Stimulated activated naive CD8-positive, alpha-beta T cell treated with anti-CD3 and anti-CD28 coated beads, Interleukin-15, amount 100 ng/mL, for 72 hours (primary cell): Measurements from ENCODE around the gene CPOX.
"Not testable (repeated sequence)": the region's sequence is repeated elsewhere in the genome, so short reads cannot be mapped to it uniquely, and the experiment has no call there.

Experiments
- ATAC-seq: fragments of 150-1000 bp; cut with Tn5 transposase; 2 replicates; pipeline ENCODE4 v1.10.0; 2021; ENCODE audit warnings: mild to moderate bottlenecking, moderate library complexity
- DNase-seq, 2 donors: peaks; one replicate each; pipeline ENCODE4 v3.0.0; 2021 to 2022
- H3K27ac Mint-ChIP-seq, 2 donors: one replicate each; pipeline ENCODE4 v1.8.0; 2022; ENCODE audit warnings: mild to moderate bottlenecking in 2 of 2, mixed read lengths in 2 of 2, moderate library complexity in 2 of 2
- H3K27me3 Mint-ChIP-seq: one replicate; pipeline ENCODE4 v1.8.0; 2022; ENCODE audit warnings: mixed read lengths
- H3K4me1 Mint-ChIP-seq: one replicate; pipeline ENCODE4 v1.8.0; 2022; ENCODE audit warnings: mild to moderate bottlenecking, mixed read lengths
- H3K4me3 Mint-ChIP-seq, 2 donors: one replicate each; pipeline ENCODE4 v1.8.0; 2022; ENCODE audit warnings: mild to moderate bottlenecking in 2 of 2, mixed read lengths in 2 of 2, moderate library complexity in 1 of 2
- H3K9me3 Mint-ChIP-seq, 2 donors: one replicate each; pipeline ENCODE4 v1.8.0; 2022; ENCODE audit warnings: mixed read lengths in 2 of 2

Gene CPOX

GRCh38 chr3:98580401-98581386, 12.7 kb downstream of the CPOX start:
- no peak overlapping the region for H3K4me3 Mint-ChIP-seq
- H3K9me3 Mint-ChIP-seq = no peaks in the 10 kb centered on the region
- ATAC-seq (no peak), DNase-seq (no peak)
- no peak overlapping the region for H3K27ac Mint-ChIP-seq
- peaks cover 53% of the 10 kb centered on the region for H3K4me1 Mint-ChIP-seq
- H3K27me3 Mint-ChIP-seq = no peaks in the 10 kb centered on the region

GRCh38 chr3:98577178-98577895, 16.1 kb downstream of the CPOX start:
- DNase-seq = no peak
- no peaks in the 10 kb centered on the region for H3K9me3 Mint-ChIP-seq
- peaks cover 48% of the 10 kb centered on the region for H3K4me1 Mint-ChIP-seq
- no peaks in the 10 kb centered on the region for H3K27me3 Mint-ChIP-seq
- ATAC-seq = no peak
- no peak overlapping the region for H3K27ac Mint-ChIP-seq
- no peak overlapping the region for H3K4me3 Mint-ChIP-seq

GRCh38 chr3:98574132-98574531, 19.3 kb downstream of the CPOX start:
- H3K27ac Mint-ChIP-seq = peak overlapping the region; percentile 50 to 66
- no peaks in the 10 kb centered on the region for H3K27me3 Mint-ChIP-seq
- H3K4me3 Mint-ChIP-seq = no peak overlapping the region
- H3K9me3 Mint-ChIP-seq = no peaks in the 10 kb centered on the region
- DNase-seq (no peak), ATAC-seq (no peak)
- H3K4me1 Mint-ChIP-seq = peaks cover 46% of the 10 kb centered on the region

GRCh38 chr3:98573181-98573728, 20.2 kb downstream of the CPOX start:
- Mint-ChIP-seq H3K27ac (peak overlapping the region; percentile 46 to 69), H3K9me3 (no peaks in the 10 kb centered on the region), H3K4me1 (peaks cover 55% of the 10 kb centered on the region), H3K27me3 (no peaks in the 10 kb centered on the region), H3K4me3 (peak overlapping the region; percentile 34 to 58)
- DNase-seq (no peak), ATAC-seq (no peak)

- Mint-ChIP-seq H3K4me3 (peak overlapping the region; percentile 23 to 29), H3K27ac (peak overlapping the region in 1 of 2 donors; percentile 20)
- no peak for DNase-seq
Observed at GRCh38 chr3:98568402-98568801, 25.0 kb downstream of the CPOX start.

GRCh38 chr3:98567666-98568270, 25.6 kb downstream of the CPOX start:
- H3K27ac Mint-ChIP-seq = no peak overlapping the region

More at GRCh38 chr3:98568402-98568801, 25.0 kb downstream of the CPOX start:
- no peak for ATAC-seq
- Mint-ChIP-seq H3K27me3 (no peaks in the 10 kb centered on the region), H3K4me1 (peaks cover 76% of the 10 kb centered on the region), H3K9me3 (no peaks in the 10 kb centered on the region)

GRCh38 chr3:98565843-98566242, 27.6 kb downstream of the CPOX start:
- ATAC-seq = no peak
- Mint-ChIP-seq H3K4me1 (peaks cover 79% of the 10 kb centered on the region), H3K27me3 (no peaks in the 10 kb centered on the region), H3K9me3 (no peaks in the 10 kb centered on the region), H3K4me3 (peak overlapping the region; percentile 17 to 84), H3K27ac (peak overlapping the region; percentile 71 to 99)
- no peak for DNase-seq

More at GRCh38 chr3:98567666-98568270, 25.6 kb downstream of the CPOX start:
- Mint-ChIP-seq H3K4me3 (no peak overlapping the region), H3K27me3 (no peaks in the 10 kb centered on the region), H3K4me1 (peaks cover 76% of the 10 kb centered on the region), H3K9me3 (no peaks in the 10 kb centered on the region)
- ATAC-seq (peak; percentile 55), DNase-seq (peak in 1 of 2 donors; percentile 37)

GRCh38 chr3:98565237-98565643, 28.2 kb downstream of the CPOX start:
- no peak for DNase-seq
- Mint-ChIP-seq H3K27me3 (no peaks in the 10 kb centered on the region), H3K27ac (peak overlapping the region; percentile 49 to 99), H3K9me3 (no peaks in the 10 kb centered on the region), H3K4me3 (peak overlapping the region; percentile 17 to 84), H3K4me1 (peaks cover 84% of the 10 kb centered on the region)
- peak; percentile 52 for ATAC-seq

GRCh38 chr3:98564282-98565005, 29.0 kb downstream of the CPOX start:
- ATAC-seq (peak; percentile 74), DNase-seq (peak; percentile 38 to 52)
- H3K27ac Mint-ChIP-seq = peak overlapping the region; percentile 98 to 99
- H3K4me1 Mint-ChIP-seq = peaks cover 82% of the 10 kb centered on the region
- H3K4me3 Mint-ChIP-seq = peak overlapping the region; percentile 72 to 84
- no peaks in the 10 kb centered on the region for H3K27me3 Mint-ChIP-seq
- H3K9me3 Mint-ChIP-seq = no peaks in the 10 kb centered on the region

GRCh38 chr3:98563661-98564281, 29.6 kb downstream of the CPOX start:
- ATAC-seq (peak; percentile 65), DNase-seq (peak in 1 of 2 donors; percentile 39)
- Mint-ChIP-seq H3K27ac (peak overlapping the region; percentile 98 to 99), H3K9me3 (no peaks in the 10 kb centered on the region), H3K4me1 (peaks cover 82% of the 10 kb centered on the region), H3K4me3 (peak overlapping the region; percentile 72 to 84), H3K27me3 (no peaks in the 10 kb centered on the region)

- H3K4me3 Mint-ChIP-seq = peak overlapping the region in 1 of 2 donors; percentile 5
- no peaks in the 10 kb centered on the region for H3K27me3 Mint-ChIP-seq
- ATAC-seq (no peak), DNase-seq (no peak)
- peak overlapping the region; percentile 19 to 57 for H3K27ac Mint-ChIP-seq
- H3K9me3 Mint-ChIP-seq = no peaks in the 10 kb centered on the region
- H3K4me1 Mint-ChIP-seq = peaks cover 88% of the 10 kb centered on the region
Observed at GRCh38 chr3:98561727-98562521, 31.5 kb downstream of the CPOX start.

GRCh38 chr3:98560911-98561310, 32.5 kb downstream of the CPOX start:
- H3K9me3 Mint-ChIP-seq = no peaks in the 10 kb centered on the region
- H3K27ac Mint-ChIP-seq = peak overlapping the region; percentile 70 to 86
- DNase-seq (no peak), ATAC-seq (no peak)
- H3K4me3 Mint-ChIP-seq = peak overlapping the region; percentile 51 to 55
- peaks cover 88% of the 10 kb centered on the region for H3K4me1 Mint-ChIP-seq
- no peaks in the 10 kb centered on the region for H3K27me3 Mint-ChIP-seq

- not testable (repeated sequence) for H3K27ac Mint-ChIP-seq, H3K27me3 Mint-ChIP-seq, ATAC-seq, H3K9me3 Mint-ChIP-seq, H3K4me3 Mint-ChIP-seq, DNase-seq
- H3K4me1 Mint-ChIP-seq = peaks cover 88% of the 10 kb centered on the region
Observed at GRCh38 chr3:98559769-98560168, 33.6 kb downstream of the CPOX start.
